Cortex of kidney (tissue), 1 donor: ENCODE data around the gene RHPN2.
"Not testable (repeated sequence)": the region's sequence is repeated elsewhere in the genome, so short reads cannot be mapped to it uniquely, and the experiment has no call there.

Experiments
- DNase-seq: peaks from one replicate; lab custom pipeline; 2025; lab: John Stamatoyannopoulos, UW

RHPN2 gene

GRCh38 chr19:33026602-33027001, 38.1 kb downstream of the RHPN2 start:
- not testable (repeated sequence) for DNase-seq

GRCh38 chr19:33025468-33026238, 39.0 kb downstream of the RHPN2 start:
- not testable (repeated sequence) for DNase-seq

- DNase-seq = no peak
Measured at GRCh38 chr19:33024398-33024797, 40.3 kb downstream of the RHPN2 start.

GRCh38 chr19:33022472-33023116, 42.1 kb downstream of the RHPN2 start:
- no peak for DNase-seq

GRCh38 chr19:33010891-33011290, 53.8 kb downstream of the RHPN2 start:
- not testable (repeated sequence) for DNase-seq

GRCh38 chr19:33008738-33009137, 56.0 kb downstream of the RHPN2 start:
- DNase-seq = no peak

GRCh38 chr19:33005440-33005839, 59.2 kb downstream of the RHPN2 start:
- DNase-seq = no peak

- not testable (repeated sequence) for DNase-seq
Measured at GRCh38 chr19:33003424-33004024, 61.2 kb downstream of the RHPN2 start.

- DNase-seq = not testable (repeated sequence)
Measured at GRCh38 chr19:33002126-33002865, 62.4 kb downstream of the RHPN2 start.

- DNase-seq = no peak
Measured at GRCh38 chr19:33000910-33001309, 63.8 kb downstream of the RHPN2 start.

GRCh38 chr19:33000510-33000909, 64.2 kb downstream of the RHPN2 start:
- DNase-seq = no peak

GRCh38 chr19:32998722-32999121, 66.0 kb downstream of the RHPN2 start:
- DNase-seq = no peak

GRCh38 chr19:32997716-32998355, 66.9 kb downstream of the RHPN2 start:
- no peak for DNase-seq

GRCh38 chr19:32997061-32997464, 67.6 kb downstream of the RHPN2 start:
- not testable (repeated sequence) for DNase-seq

GRCh38 chr19:32995966-32996365, 68.7 kb downstream of the RHPN2 start:
- DNase-seq = not testable (repeated sequence)

GRCh38 chr19:32988724-32989123, 76.0 kb downstream of the RHPN2 start:
- no peak for DNase-seq

- not testable (repeated sequence) for DNase-seq
Measured at GRCh38 chr19:32988254-32988653, 76.4 kb downstream of the RHPN2 start.

GRCh38 chr19:32982488-32982887, 82.2 kb downstream of the RHPN2 start:
- not testable (repeated sequence) for DNase-seq

GRCh38 chr19:32979807-32980206, 84.9 kb downstream of the RHPN2 start:
- DNase-seq = not testable (repeated sequence)

- DNase-seq = not testable (repeated sequence)
Measured at GRCh38 chr19:32977813-32978212, 86.9 kb downstream of the RHPN2 start.

GRCh38 chr19:32977280-32977679, 87.4 kb downstream of the RHPN2 start:
- no peak for DNase-seq
